Measurements from ENCODE around the gene PPIL6.
"Not testable (repeated sequence)": the region's sequence is repeated elsewhere in the genome, so short reads cannot be mapped to it uniquely, and the experiment has no call there.

PPIL6 gene

DNA sequence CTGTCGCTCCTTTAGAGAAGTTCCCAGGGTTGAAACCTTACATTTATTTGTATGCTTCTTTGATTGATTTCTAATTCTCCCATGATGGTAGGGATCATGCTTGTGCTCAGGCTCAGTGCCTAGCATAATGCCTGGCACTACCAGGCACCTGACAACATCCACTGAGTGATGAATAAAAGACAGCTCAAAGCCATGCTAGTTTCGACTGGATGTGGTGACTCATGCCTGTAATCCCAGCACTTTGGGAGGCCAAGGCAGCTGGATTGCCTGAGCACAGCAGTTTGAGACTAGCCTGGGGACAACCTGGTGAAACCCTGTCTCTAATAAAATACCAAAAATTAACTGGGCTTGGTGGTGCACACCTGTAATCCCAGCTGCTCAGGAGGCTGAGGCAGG, 46.5 kb downstream of the PPIL6 start:
- no peak for DNase-seq

DNA sequence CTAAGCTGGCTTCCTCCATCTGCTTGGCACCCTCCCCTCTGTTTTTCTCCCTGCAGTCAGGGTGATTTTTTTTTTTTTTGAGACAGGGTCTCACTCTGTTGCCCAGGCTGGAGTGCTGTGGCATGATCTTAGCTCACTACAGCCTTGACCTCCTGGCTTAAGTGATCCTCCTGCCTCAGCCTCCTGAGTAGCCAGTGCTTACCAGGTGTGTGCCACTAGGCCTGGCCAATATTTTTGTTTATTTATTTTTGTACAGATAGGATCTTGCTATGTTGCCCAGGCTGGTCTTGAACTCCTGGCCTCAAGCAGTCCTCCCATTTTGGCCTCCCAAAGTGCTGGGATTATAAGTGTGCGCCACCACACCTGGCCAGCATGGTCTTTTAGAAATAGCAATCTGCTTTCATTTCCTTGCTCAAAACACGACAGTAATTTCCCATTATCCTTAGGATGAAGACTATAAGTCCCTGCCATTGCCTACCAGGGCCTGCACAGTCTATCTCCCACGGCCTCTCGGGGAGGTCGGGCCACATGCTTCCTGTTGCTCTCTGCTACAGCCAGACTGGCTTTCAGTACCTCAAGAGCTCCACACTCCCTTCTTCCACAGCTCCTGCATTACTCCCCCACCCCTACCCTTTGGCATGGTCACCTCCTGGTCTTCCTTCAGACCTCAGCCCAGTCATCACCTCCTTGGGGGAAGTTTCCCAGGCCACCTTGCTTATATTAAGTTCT, 47.1 kb downstream of the PPIL6 start:
- DNase-seq = no peak

- DNase-seq = no peak
These were observed 50.7 kb downstream of the PPIL6 start for GRCh38 chr6:109389650-109390274.

DNA sequence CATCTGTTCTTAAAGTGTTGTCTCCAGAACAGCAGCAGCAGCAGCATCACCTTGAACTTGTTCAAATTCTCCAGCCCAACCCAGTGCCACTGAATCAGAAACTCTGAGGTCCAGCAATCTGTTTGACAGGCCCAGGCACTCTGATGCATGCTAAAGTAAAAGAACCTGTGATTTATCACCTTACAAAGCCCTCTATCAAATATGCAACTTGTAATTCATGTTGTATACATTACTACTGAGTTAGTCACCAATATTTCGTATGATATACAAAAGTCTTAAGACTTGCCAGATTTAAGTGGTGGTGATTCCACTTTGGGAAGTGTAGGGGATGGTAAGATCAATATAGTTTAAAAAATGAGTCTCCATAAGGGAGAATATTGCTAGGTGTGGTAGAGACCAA, 52.2 kb downstream of the PPIL6 start:
- DNase-seq = no peak

DNA sequence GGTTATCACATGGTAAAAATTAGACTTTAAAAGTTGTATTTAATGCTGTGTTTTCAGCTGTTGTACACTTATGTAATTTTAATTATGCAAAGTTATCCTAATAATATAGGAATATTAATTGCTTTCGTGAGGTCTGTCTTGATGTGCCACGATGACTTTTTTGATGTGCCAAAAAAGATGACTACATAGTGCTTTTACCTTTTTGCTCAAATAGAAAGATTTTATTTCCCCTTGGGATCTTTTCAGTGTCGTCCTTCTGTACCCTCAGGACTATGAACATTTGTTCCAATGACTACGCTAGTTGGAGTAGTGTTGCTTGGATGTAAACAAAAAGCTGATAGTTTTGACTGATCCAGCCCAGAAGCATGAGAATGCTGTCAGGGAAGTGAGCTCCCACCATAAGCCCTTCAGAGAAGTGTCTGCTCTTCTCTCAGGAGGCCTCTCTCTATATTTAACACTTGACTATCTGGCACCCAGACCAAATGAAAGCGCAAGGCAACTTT, 56.9 kb downstream of the PPIL6 start:
- DNase-seq = no peak

GRCh38 chr6:109382576-109383437, 57.6 kb downstream of the PPIL6 start:
- peak; percentile 85 to 94 (median 89) for DNase-seq

DNA sequence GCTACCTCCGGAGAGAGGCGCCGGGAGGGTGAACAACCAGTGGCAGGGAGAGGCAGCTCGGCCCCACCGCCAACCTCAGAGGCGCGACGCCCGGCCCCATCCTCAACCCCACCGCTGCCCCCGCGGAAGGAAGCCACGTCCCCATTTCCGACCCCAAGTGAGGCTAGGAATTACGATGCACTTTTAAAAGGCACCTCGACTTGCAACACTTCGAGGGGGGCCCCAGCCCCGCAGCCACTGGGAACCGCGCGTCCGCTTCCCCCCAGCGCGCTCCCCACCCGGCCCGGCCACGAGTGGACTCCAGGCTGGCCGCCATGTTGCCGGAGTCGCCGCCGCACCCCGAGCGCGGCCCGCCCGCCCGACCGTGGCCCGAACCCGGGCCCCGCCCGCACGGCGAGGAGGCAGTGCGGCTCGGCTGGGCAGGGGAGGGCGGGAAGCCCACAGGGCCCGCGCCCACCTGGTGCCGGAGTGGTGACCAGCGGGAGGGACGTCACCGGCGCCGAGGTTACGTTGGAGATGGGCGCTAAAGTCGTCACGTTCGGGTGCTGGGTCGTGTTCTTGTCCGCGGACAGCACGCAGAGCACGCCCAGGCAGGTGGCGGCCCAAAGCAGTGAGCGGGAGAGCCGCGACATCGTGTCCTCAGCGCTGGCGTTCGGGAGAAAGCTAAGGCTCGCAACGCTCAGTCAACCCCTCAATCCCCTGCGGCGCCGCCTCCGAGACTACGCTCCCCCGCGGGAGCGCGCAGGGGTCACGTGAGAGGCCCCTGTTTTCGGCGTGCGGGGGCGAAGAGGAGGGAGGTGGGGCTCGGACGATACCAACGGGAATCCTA, 58.5 kb downstream of the PPIL6 start, which contains the start of gene CD164:
CD164 (minus strand) TSS at position 721 of the 829 bp plus-strand sequence; CDS start at position 632, 89 bp downstream.
- DNase-seq = peak; percentile 90 to 94 (median 92)

- DNase-seq = no peak
These were observed 59.2 kb downstream of the PPIL6 start for GRCh38 chr6:109381061-109381746.

GRCh38 chr6:109379711-109380110, 60.7 kb downstream of the PPIL6 start:
- DNase-seq = no peak

- no peak for DNase-seq
These were observed 62.7 kb downstream of the PPIL6 start for GRCh38 chr6:109377717-109378116.

GRCh38 chr6:109374326-109374892, 66.0 kb downstream of the PPIL6 start:
- no peak for DNase-seq

DNA sequence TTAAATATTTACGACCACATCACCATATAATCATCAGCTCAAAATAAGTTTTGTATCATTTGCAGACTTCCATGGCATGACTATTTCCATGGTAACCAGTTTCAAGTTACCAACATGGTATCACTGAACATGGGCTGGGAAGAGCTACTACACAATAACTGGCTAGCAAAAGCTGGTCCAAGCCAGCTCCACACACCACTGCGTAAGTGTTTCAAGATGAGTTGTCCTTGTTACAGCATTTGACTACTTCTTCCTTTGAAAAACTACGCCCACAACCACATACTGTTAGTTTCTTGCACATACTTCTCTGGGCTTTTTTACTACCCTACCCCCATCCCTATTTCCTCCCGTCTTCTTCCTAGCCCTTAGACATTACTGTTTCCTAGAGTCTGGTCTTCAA, 66.7 kb downstream of the PPIL6 start:
- no peak for DNase-seq

DNA sequence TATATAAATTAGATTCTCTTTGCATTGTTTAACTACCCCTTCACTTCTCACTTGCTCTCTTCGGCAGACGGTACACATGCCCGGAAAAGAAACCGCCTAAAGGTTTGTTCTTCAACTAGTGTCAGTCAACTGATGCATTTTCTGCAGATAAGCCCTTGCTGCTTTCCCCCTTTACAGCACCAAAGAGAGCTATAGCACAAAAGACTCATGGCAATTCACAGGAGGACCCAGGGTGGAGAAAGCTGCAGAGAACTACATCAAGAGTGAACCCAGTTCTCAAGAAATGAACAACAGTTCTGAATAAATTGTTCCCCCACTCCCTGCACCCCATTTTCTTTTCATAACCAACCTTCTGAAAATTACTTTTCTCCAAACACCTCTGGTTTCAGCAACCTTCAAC, 67.1 kb downstream of the PPIL6 start:
- DNase-seq = no peak

- no peak for DNase-seq
These were observed 68.3 kb downstream of the PPIL6 start for GRCh38 chr6:109372130-109372529.

DNA sequence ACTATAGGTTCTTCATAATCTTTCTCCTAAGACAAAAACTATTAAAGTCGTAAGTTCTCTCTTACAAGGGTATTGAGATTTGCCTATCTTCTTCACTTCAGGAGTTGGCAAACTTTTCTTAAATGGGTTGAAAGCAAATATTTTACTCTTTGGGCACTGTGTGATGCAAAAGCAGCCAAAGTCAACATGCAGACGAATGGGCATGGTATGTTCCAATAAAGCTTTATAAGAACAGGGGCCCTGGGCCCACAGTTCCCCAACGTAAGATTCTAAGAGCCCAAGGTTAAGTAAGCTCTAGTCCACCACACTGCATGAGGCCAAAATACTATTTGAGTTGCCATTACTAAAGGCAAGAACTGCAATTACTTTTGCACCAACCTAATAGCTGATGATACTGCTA, 69.6 kb downstream of the PPIL6 start:
- no peak for DNase-seq

- DNase-seq = no peak
These were observed 70.1 kb downstream of the PPIL6 start for GRCh38 chr6:109370336-109370735.

DNA sequence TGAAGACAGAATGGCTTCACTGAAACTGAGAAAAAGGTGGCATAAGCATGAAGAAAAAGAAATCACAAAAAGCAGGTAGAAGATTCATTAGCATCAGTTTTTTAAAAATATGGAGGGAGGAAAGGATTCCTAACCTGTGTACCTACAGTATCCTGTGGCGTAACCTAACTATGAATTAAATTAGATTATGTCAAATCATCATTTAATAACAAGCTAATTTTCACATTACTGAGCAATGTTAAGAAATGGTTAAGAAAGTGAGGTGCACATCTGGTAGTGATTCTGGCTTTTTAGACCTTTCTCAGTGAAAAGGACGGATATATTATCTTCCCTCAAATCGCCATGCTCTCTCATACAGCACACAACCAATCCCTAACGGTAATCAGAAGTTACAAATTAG, 70.7 kb downstream of the PPIL6 start:
- no peak for DNase-seq

GRCh38 chr6:109364382-109365078, 75.9 kb downstream of the PPIL6 start:
- not testable (repeated sequence) for DNase-seq

- no peak for DNase-seq
These were observed 76.7 kb downstream of the PPIL6 start for GRCh38 chr6:109363753-109364152.

GRCh38 chr6:109362102-109362884, 78.1 kb downstream of the PPIL6 start:
- DNase-seq = no peak
